Ishikawa (cell line): ENCODE measurements around the gene CCL4L2.

ENCODE experiments used
- CEBPB ChIP-seq: IDR thresholded peaks from 2 replicates; pipeline ENCODE4 v1.6.1; 2012
- CREB1 ChIP-seq: IDR thresholded peaks from 2 replicates; pipeline ENCODE4 v1.6.1; 2012; ENCODE audit warnings: low read depth
- EGR1 ChIP-seq: IDR thresholded peaks from 2 replicates; pipeline ENCODE4 v1.6.1; 2012
- EP300 ChIP-seq: IDR thresholded peaks from 2 replicates; pipeline ENCODE4 v1.6.1; 2012; ENCODE audit warnings: borderline replicate concordance
- FOXM1 ChIP-seq: IDR thresholded peaks from 2 replicates; pipeline ENCODE4 v1.6.1; 2012; ENCODE audit warnings: low read depth, borderline replicate concordance
- MAX ChIP-seq: IDR thresholded peaks from 2 replicates; pipeline ENCODE4 v1.6.1; 2012
- NFIC ChIP-seq: IDR thresholded peaks from 2 replicates; pipeline ENCODE4 v1.6.1; 2012
- RAD21 ChIP-seq: IDR thresholded peaks from 2 replicates; pipeline ENCODE4 v1.6.1; 2012; ENCODE audit warnings: low read depth
- REST ChIP-seq: IDR thresholded peaks from 2 replicates; pipeline ENCODE4 v1.6.1; 2012; ENCODE audit warnings: low read depth, mild to moderate bottlenecking
- TAF1 ChIP-seq: IDR thresholded peaks from 2 replicates; pipeline ENCODE4 v1.6.1; 2012; ENCODE audit warnings: low read depth, mild to moderate bottlenecking
- TCF12 ChIP-seq: IDR thresholded peaks from 2 replicates; pipeline ENCODE4 v1.6.1; 2012; ENCODE audit warnings: low read depth
- TEAD4 ChIP-seq: IDR thresholded peaks from 2 replicates; pipeline ENCODE4 v1.6.1; 2012
- YY1 ChIP-seq: IDR thresholded peaks from 2 replicates; pipeline ENCODE4 v1.6.1; 2012; ENCODE audit warnings: low read depth
- ZBTB7A ChIP-seq: IDR thresholded peaks from 2 replicates; pipeline ENCODE4 v1.6.1; 2012; ENCODE audit warnings: low read depth
- TF ChIP-seq, protein P1 (sequence below): IDR thresholded peaks from 2 replicates; pipeline ENCODE4 v1.6.1; 2012

Gene CCL4L2

GRCh38 chr17:36203335-36203734 lies 7.5 kb upstream of the CCL4L2 start:
- TF ChIP-seq EP300 = no peak
- no peak for TF ChIP-seq CREB1
- TF ChIP-seq TCF12 = no peak
- TF ChIP-seq NFIC = no peak
- TF ChIP-seq REST = no peak
- TF ChIP-seq YY1 = no peak
- TF ChIP-seq ZBTB7A = no peak
- no peak for TF ChIP-seq EGR1
- TF ChIP-seq TAF1 = no peak

- TF ChIP-seq CREB1 (no peak), TCF12 (no peak), RAD21 (no peak), EGR1 (no peak), YY1 (no peak), TEAD4 (no peak), EP300 (no peak), FOXM1 (no peak), TAF1 (no peak), CEBPB (no peak), NFIC (no peak)
- TF ChIP-seq, protein P1, sequence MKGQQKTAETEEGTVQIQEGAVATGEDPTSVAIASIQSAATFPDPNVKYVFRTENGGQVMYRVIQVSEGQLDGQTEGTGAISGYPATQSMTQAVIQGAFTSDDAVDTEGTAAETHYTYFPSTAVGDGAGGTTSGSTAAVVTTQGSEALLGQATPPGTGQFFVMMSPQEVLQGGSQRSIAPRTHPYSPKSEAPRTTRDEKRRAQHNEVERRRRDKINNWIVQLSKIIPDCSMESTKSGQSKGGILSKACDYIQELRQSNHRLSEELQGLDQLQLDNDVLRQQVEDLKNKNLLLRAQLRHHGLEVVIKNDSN = no peak
Measured at GRCh38 chr17:36204724-36205500, 6.0 kb upstream of the CCL4L2 start.

GRCh38 chr17:36205637-36206485 lies 5.0 kb upstream of the CCL4L2 start:
- TF ChIP-seq TAF1 (no peak), CEBPB (no peak), NFIC (no peak), EGR1 (no peak), CREB1 (no peak), REST (no peak), MAX (no peak), TEAD4 (no peak), FOXM1 (no peak), TCF12 (no peak), YY1 (no peak), RAD21 (no peak), EP300 (no peak)
- TF ChIP-seq, protein P1 = no peak

- TF ChIP-seq NFIC = no peak
- TF ChIP-seq MAX = no peak
- TF ChIP-seq, protein P1 = no peak
- TF ChIP-seq CREB1 = no peak
- no peak for TF ChIP-seq RAD21
Measured at GRCh38 chr17:36209575-36209974, 1.3 kb upstream of the CCL4L2 start.

DNA sequence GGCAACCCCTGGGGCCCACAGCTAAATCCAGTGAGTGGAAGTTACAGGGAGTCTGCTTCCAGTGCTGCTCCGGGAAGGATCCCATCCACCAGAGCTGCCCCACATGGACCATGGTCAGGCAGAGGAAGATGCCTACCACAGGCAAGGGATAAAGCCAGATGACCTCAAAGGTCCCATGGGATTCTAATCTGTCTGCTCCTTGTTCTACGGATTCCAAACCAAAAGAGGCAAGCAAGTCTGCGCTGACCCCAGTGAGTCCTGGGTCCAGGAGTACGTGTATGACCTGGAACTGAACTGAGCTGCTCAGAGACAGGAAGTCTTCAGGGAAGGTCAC lies 1.4 kb downstream of the CCL4L2 start:
- no peak for TF ChIP-seq ZBTB7A

- no peak for TF ChIP-seq TAF1
- no peak for TF ChIP-seq NFIC
- TF ChIP-seq TCF12 = no peak
- no peak for TF ChIP-seq TEAD4
- TF ChIP-seq ZBTB7A = no peak
- no peak for TF ChIP-seq EP300
- TF ChIP-seq CREB1 = no peak
- no peak for TF ChIP-seq YY1
- no peak for TF ChIP-seq RAD21
- no peak for TF ChIP-seq EGR1
- TF ChIP-seq FOXM1 = no peak
Measured at GRCh38 chr17:36212966-36213365, 2.1 kb downstream of the CCL4L2 start.
